K562 (cell line): Measurements from ENCODE around the gene ABI3BP.

Experiments
- CREB1 ChIP-seq, 2 experiments: sonication (generic) in 1 of 2; formaldehyde crosslinking in 1 of 2; IDR thresholded peaks; 2 replicates each; pipeline versions ENCODE4 v1.6.1 to v1.8.0; 2012 to 2022; ENCODE audit warnings: inconsistent platforms in 1 of 2, mild to moderate bottlenecking in 1 of 2, missing genetic modification reagents in 1 of 2, moderate library complexity in 1 of 2
- CTCF ChIP-seq, 3 experiments: IDR thresholded peaks in 2 of 3; conservative IDR thresholded peaks in 1 of 3; 2 replicates each; pipeline ENCODE4 v1.5.1; 2011 to 2012; ENCODE audit warnings: low read length in 3 of 3, mild to moderate bottlenecking in 3 of 3, control low read depth in 2 of 3, improper control_type of control experiment in 1 of 3, inconsistent platforms in 1 of 3, low read depth in 1 of 3, mixed read lengths in 1 of 3, moderate library complexity in 1 of 3; ENCODE audit not compliant: insufficient read depth in 2 of 3
- EP300 ChIP-seq: IDR thresholded peaks from 2 replicates; pipeline ENCODE4 v1.6.1; 2012; ENCODE audit warnings: low read length, improper control_type of control experiment
- FOS ChIP-seq: IDR thresholded peaks from 3 replicates; pipeline ENCODE4 v1.6.1; 2011; ENCODE audit not compliant: insufficient read length; ENCODE audit errors: extremely low read depth
- NCOA2 ChIP-seq, 2 experiments: fragments of 450-650 bp; IDR thresholded peaks; 2 replicates each; pipeline ENCODE4 v1.6.1; 2018; ENCODE audit warnings: mild to moderate bottlenecking in 2 of 2, moderate library complexity in 1 of 2; ENCODE audit not compliant: partially characterized antibody in 2 of 2
- NFYB ChIP-seq: IDR thresholded peaks from 2 replicates; pipeline ENCODE4 v1.6.1; 2011; ENCODE audit warnings: mild to moderate bottlenecking, moderate library complexity; ENCODE audit not compliant: insufficient read length; ENCODE audit errors: extremely low read depth
- NR2F6 ChIP-seq: fragments of 450-650 bp; formaldehyde crosslinking; IDR thresholded peaks from 2 replicates; pipeline ENCODE4 v1.4.0; 2020; ENCODE audit warnings: mild to moderate bottlenecking
- POLR2A ChIP-seq: fragments of 450-650 bp; conservative IDR thresholded peaks from 2 replicates; pipeline ENCODE4 v1.6.1; 2016
- RFX7 ChIP-seq: fragments of 250-450 bp; sonication (Bioruptor Pico); IDR thresholded peaks from 2 replicates; pipeline ENCODE4 v1.5.1; 2021; ENCODE audit warnings: mild to moderate bottlenecking
- ZFPM2 ChIP-seq: fragments of 250-450 bp; sonication (Bioruptor Pico); IDR thresholded peaks from 2 replicates; pipeline ENCODE4 v1.5.1; 2022; ENCODE audit warnings: mild to moderate bottlenecking

- no peak for TF ChIP-seq EP300
- no peak for TF ChIP-seq CTCF (IDR thresholded peaks at IDR 0.05 in 2 of 3, conservative IDR thresholded peaks at IDR 0.05 in 1 of 3; ENCODE audit: insufficient read depth in 2 of 3, low read depth in 1 of 3, low read length in 3 of 3)
- no peak for TF ChIP-seq POLR2A
- no peak for TF ChIP-seq NFYB
- TF ChIP-seq NCOA2 (IDR thresholded peaks at IDR 0.05; ENCODE audit: partially characterized antibody in 2 of 2) = no peak
- no peak for TF ChIP-seq FOS
- TF ChIP-seq CREB1 (IDR thresholded peaks at IDR 0.05) = no peak
- TF ChIP-seq CREB1 (CRISPR knock-in tag; IDR thresholded peaks at IDR 0.05) = no peak
- no peak for TF ChIP-seq ZFPM2 (CRISPR knock-in tag)
- TF ChIP-seq NR2F6 = no peak
- no peak for TF ChIP-seq RFX7
Observed at GRCh38 chr3:100975714-100976113, 17.5 kb downstream of the ABI3BP start.
